ENCODE results near the gene AP2B1.

Gene AP2B1

GRCh38 chr17:35740216-35740615 lies 153.1 kb downstream of the AP2B1 start:
- H3K9me3 Mint-ChIP-seq, result peaks cover 6% of the 10 kb centered on the region
- no peak overlapping the region for H3K4me3 Mint-ChIP-seq
- no peak for DNase-seq
- H3K4me1 Mint-ChIP-seq, result peaks cover 4% of the 10 kb centered on the region
- peaks cover 15% of the 10 kb centered on the region for H3K36me3 Mint-ChIP-seq (ENCODE audit: low read depth)
- TF ChIP-seq CTCF (IDR thresholded peaks at IDR 0.05), result no peak
- no peak overlapping the region for H3K27ac Mint-ChIP-seq
- H3K27me3 Mint-ChIP-seq (ENCODE audit: low read depth, poor library complexity), result peaks cover 56% of the 10 kb centered on the region

GRCh38 chr17:35740997-35741931 lies 154.1 kb downstream of the AP2B1 start:
- Mint-ChIP-seq H3K4me1 (peaks cover 4% of the 10 kb centered on the region), H3K27me3 (ENCODE audit: low read depth, poor library complexity) (peaks cover 53% of the 10 kb centered on the region), H3K9me3 (peaks cover 6% of the 10 kb centered on the region), H3K27ac (no peak overlapping the region), H3K36me3 (ENCODE audit: low read depth) (peaks cover 15% of the 10 kb centered on the region), H3K4me3 (peak overlapping the region; percentile 65)
- TF ChIP-seq CTCF (IDR thresholded peaks at IDR 0.05), result peak; percentile 11
- DNase-seq, result peak; percentile 57

GRCh38 chr17:35742496-35742895 lies 155.4 kb downstream of the AP2B1 start:
- Mint-ChIP-seq H3K27me3 (ENCODE audit: low read depth, poor library complexity) (peaks cover 53% of the 10 kb centered on the region), H3K4me1 (peaks cover 4% of the 10 kb centered on the region), H3K9me3 (peaks cover 6% of the 10 kb centered on the region), H3K36me3 (ENCODE audit: low read depth) (peaks cover 10% of the 10 kb centered on the region), H3K27ac (no peak overlapping the region), H3K4me3 (no peak overlapping the region)
- DNase-seq, result no peak
- no peak for TF ChIP-seq CTCF (IDR thresholded peaks at IDR 0.05)

GRCh38 chr17:35742896-35743477 lies 155.9 kb downstream of the AP2B1 start:
- no peak for DNase-seq
- Mint-ChIP-seq H3K27me3 (ENCODE audit: low read depth, poor library complexity) (peaks cover 54% of the 10 kb centered on the region), H3K27ac (no peak overlapping the region), H3K4me3 (no peak overlapping the region), H3K4me1 (peaks cover 4% of the 10 kb centered on the region), H3K36me3 (ENCODE audit: low read depth) (peaks cover 10% of the 10 kb centered on the region), H3K9me3 (peaks cover 6% of the 10 kb centered on the region)
- no peak for TF ChIP-seq CTCF (IDR thresholded peaks at IDR 0.05)

GRCh38 chr17:35743626-35744328 lies 156.7 kb downstream of the AP2B1 start:
- Mint-ChIP-seq H3K9me3 (peaks cover 6% of the 10 kb centered on the region), H3K4me1 (peaks cover 4% of the 10 kb centered on the region), H3K36me3 (ENCODE audit: low read depth) (peaks cover 10% of the 10 kb centered on the region), H3K27me3 (ENCODE audit: low read depth, poor library complexity) (peaks cover 60% of the 10 kb centered on the region), H3K4me3 (peak overlapping the region; percentile 30), H3K27ac (no peak overlapping the region)
- TF ChIP-seq CTCF (IDR thresholded peaks at IDR 0.05), result no peak
- peak; percentile 80 for DNase-seq

Measured in nephron progenitor cell (in vitro differentiated cells).